ENCODE results near the gene PCSK9.

- TF ChIP-seq CTCF (IDR thresholded peaks at IDR 0.05) (no peak), POLR2A (IDR thresholded peaks at IDR 0.05) (no peak)
Measured at GRCh38 chr1:55069280-55069679, 29.9 kb downstream of the PCSK9 start.

Data from heart left ventricle (tissue), 13 donors.